ENCODE data around the gene ERF.

DNA sequence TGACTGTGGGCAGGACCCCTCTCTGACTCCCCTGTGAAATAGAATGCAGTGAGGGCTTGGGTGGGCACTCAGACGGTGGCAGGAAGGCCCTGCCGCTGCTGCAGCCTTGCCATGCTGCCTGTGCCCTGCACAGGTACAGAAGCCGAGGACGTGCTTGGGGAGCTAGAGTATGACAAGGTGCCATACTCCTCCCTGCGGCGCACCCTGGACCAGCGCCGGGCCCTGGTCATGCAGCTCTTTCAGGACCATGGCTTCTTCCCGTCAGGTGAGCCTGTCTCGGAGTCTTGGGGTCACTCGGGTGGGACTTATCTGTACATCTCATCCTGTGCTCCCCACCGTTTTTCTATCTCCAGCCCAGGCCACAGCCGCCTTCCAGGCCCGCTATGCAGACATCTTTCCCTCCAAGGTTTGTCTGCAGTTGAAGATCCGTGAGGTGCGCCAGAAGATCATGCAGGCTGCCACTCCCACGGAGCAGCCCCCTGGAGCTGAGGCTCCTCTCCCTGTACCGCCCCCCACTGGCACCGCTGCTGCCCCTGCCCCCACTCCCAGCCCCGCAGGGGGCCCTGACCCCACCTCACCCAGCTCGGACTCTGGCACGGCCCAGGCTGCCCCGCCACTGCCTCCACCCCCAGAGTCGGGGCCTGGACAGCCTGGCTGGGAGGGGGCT lies 39.7 kb upstream of the ERF start:
- TF ChIP-seq POLR2AphosphoS5 (IDR thresholded peaks at IDR 0.05; ENCODE audit: low read depth, low read length): peak; percentile 39; the same call in 1 of the 2 replicates
- TF ChIP-seq, protein P1, sequence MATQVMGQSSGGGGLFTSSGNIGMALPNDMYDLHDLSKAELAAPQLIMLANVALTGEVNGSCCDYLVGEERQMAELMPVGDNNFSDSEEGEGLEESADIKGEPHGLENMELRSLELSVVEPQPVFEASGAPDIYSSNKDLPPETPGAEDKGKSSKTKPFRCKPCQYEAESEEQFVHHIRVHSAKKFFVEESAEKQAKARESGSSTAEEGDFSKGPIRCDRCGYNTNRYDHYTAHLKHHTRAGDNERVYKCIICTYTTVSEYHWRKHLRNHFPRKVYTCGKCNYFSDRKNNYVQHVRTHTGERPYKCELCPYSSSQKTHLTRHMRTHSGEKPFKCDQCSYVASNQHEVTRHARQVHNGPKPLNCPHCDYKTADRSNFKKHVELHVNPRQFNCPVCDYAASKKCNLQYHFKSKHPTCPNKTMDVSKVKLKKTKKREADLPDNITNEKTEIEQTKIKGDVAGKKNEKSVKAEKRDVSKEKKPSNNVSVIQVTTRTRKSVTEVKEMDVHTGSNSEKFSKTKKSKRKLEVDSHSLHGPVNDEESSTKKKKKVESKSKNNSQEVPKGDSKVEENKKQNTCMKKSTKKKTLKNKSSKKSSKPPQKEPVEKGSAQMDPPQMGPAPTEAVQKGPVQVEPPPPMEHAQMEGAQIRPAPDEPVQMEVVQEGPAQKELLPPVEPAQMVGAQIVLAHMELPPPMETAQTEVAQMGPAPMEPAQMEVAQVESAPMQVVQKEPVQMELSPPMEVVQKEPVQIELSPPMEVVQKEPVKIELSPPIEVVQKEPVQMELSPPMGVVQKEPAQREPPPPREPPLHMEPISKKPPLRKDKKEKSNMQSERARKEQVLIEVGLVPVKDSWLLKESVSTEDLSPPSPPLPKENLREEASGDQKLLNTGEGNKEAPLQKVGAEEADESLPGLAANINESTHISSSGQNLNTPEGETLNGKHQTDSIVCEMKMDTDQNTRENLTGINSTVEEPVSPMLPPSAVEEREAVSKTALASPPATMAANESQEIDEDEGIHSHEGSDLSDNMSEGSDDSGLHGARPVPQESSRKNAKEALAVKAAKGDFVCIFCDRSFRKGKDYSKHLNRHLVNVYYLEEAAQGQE (IDR thresholded peaks at IDR 0.05; ENCODE audit: insufficient read depth in 1 of 2, low read depth in 2 of 2, low read length in 2 of 2): no peak

Data from PFSK-1 (cell line).